ENCODE data around the gene PRKCH. TPM values are rescaled to one million over a fixed set of nuclear protein-coding genes. Genes with fewer than 3 reads are reported as not detected.

Gene PRKCH
- total and polyA plus RNA-seq, 7 donors: 4.2 to 19.9 (median 10.0) TPM

DNA sequence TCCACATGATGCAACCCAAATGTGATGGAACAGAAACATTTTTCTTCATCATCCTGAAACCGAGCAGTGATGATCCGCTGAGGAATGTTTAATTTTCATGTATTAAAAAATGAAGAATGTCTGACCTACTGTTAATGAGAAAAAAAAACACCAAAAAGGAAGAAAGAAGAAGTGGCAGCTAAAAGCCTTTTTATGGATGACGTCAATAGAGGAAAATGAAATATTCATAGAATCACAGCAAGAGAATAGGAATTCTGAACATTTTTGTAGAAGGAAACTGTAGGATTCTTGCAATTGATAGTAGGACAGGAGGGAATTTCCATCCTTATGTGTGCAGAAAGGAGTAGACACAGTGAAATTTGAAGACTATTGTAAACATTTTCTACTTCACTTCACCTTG, 112.9 kb downstream of the PRKCH start:
- no peak for DNase-seq
- WGBS, 2 donors: 78 to 96% methylated on average over 3 of the region's 3 CpGs
- H3K36me3 ChIP-seq: no peaks in the 10 kb centered on the region
- intact Hi-C loops (cut with DNase I): no loop called here
- H3K4me3 ChIP-seq: no peak overlapping the region
- H3K27ac ChIP-seq: no peak overlapping the region
- peaks cover 0 to 9% (median 0%) of the 10 kb centered on the region in 4 donors for H3K4me1 ChIP-seq
- H3K27me3 ChIP-seq: no peaks in the 10 kb centered on the region
- H3K9me3 ChIP-seq: no peaks in the 10 kb centered on the region
- TF ChIP-seq, protein P1, sequence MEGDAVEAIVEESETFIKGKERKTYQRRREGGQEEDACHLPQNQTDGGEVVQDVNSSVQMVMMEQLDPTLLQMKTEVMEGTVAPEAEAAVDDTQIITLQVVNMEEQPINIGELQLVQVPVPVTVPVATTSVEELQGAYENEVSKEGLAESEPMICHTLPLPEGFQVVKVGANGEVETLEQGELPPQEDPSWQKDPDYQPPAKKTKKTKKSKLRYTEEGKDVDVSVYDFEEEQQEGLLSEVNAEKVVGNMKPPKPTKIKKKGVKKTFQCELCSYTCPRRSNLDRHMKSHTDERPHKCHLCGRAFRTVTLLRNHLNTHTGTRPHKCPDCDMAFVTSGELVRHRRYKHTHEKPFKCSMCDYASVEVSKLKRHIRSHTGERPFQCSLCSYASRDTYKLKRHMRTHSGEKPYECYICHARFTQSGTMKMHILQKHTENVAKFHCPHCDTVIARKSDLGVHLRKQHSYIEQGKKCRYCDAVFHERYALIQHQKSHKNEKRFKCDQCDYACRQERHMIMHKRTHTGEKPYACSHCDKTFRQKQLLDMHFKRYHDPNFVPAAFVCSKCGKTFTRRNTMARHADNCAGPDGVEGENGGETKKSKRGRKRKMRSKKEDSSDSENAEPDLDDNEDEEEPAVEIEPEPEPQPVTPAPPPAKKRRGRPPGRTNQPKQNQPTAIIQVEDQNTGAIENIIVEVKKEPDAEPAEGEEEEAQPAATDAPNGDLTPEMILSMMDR (IDR thresholded peaks at IDR 0.05): no peak
- TF ChIP-seq EP300 (IDR thresholded peaks at IDR 0.05) (no peak), POLR2AphosphoS5 (IDR thresholded peaks at IDR 0.05) (no peak), POLR2A (IDR thresholded peaks at IDR 0.05) (no peak)

DNA sequence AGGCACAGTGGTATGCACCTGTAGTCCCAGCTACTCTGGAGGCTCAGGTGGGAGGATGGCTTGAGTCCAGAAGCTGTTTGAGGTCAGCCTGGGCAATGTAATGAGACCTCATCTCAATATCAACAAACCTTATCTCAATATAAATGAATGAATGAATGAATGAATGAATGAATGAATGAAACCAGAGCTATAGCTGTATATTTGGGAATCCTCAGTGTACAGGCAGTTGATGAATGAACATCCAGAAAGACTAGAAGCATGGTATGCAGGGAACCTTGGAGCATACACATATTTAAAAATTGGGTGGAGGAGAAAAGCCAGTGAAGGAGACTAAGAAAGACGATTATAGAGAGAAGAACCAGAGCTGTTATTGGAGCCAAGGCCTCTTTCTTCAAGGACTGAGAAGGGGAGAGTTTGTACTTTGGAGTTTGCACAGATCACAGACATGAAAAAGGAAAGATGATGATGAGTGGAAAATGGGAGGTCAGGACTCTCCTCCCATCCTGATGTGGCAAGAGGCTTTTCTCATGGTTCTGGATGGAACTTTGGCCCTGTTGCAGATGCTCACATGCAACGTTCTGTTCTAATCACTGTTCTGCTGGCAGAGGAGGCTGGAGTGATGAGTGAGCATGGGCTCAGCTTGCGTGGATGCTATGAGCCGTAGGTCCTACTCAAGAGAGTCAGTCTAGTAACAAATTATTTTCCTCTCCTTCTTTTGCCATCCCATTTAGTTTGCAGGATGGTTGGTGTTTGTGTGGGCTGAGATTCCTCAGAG, 114.4 kb downstream of the PRKCH start:
- intact Hi-C loops (cut with DNase I): no loop called here
- H3K27ac ChIP-seq: no peak overlapping the region
- H3K4me1 ChIP-seq: peaks cover 0 to 15% (median 0%) of the 10 kb centered on the region in 4 donors
- DNase-seq: no peak
- no peaks in the 10 kb centered on the region for H3K36me3 ChIP-seq
- H3K27me3 ChIP-seq: no peaks in the 10 kb centered on the region
- TF ChIP-seq EP300 (IDR thresholded peaks at IDR 0.05): no peak
- TF ChIP-seq POLR2AphosphoS5 (IDR thresholded peaks at IDR 0.05): no peak
- TF ChIP-seq POLR2A (IDR thresholded peaks at IDR 0.05): no peak
- TF ChIP-seq, protein P1 (IDR thresholded peaks at IDR 0.05): no peak
- 76 to 80% methylated on average over 4 of the region's 4 CpGs for WGBS, 2 donors
- H3K9me3 ChIP-seq: no peaks in the 10 kb centered on the region
- no peak overlapping the region for H3K4me3 ChIP-seq

DNA sequence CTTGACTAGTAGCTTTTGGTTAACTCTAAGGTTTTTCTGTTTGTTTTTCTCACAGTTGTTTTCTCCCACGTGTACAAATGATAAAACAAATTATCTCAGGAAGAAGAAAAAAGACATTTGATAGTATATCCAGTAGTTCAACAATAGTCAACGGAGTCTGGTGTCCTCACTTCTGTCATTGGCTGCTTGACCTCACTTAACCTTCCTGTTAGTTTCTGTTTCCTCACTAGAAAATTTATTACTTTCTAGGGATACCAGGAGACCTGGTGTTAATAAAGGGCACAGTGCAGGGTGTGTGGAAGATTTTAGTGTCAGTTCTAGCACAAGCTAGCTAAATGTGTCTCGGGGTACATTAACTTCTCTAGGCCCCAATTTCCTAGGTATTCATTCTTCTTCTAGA, 116.0 kb downstream of the PRKCH start:
- TF ChIP-seq POLR2A (IDR thresholded peaks at IDR 0.05) (no peak), POLR2AphosphoS5 (IDR thresholded peaks at IDR 0.05) (no peak), EP300 (IDR thresholded peaks at IDR 0.05) (no peak)
- TF ChIP-seq, protein P1 (IDR thresholded peaks at IDR 0.05): no peak
- Histone ChIP-seq H3K4me3 (no peak overlapping the region), H3K27me3 (no peaks in the 10 kb centered on the region), H3K36me3 (no peaks in the 10 kb centered on the region), H3K27ac (no peak overlapping the region), H3K4me1 (peaks cover 0 to 15% (median 0%) of the 10 kb centered on the region in 4 donors), H3K9me3 (no peaks in the 10 kb centered on the region)
- no peak for DNase-seq
- intact Hi-C loops (cut with DNase I): no loop called here
- WGBS, 2 donors: 50% methylated on average over 3 of the region's 3 CpGs

DNA sequence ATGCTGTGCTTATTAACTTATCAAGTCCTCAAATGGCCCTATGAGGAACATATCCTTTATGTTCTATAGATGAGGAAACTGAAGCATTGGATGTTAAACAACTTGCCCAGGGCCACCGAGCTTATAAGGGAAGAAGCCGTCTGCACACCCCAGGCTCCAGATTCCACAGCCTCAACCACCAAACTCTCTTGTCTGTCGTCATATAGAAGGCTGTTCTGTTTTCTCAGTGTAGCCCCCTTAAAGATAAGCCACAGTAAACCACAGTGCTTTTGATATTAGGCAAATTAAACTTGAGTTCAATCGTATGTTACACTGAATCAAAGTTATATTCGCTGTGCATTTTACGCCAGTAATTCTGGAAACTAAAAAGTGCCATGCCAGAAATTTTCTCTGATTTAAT, 116.7 kb downstream of the PRKCH start:
- H3K27me3 ChIP-seq: no peaks in the 10 kb centered on the region
- no peak overlapping the region for H3K27ac ChIP-seq
- no peaks in the 10 kb centered on the region for H3K36me3 ChIP-seq
- peaks cover 0 to 15% (median 0%) of the 10 kb centered on the region in 4 donors for H3K4me1 ChIP-seq
- H3K9me3 ChIP-seq: no peaks in the 10 kb centered on the region
- no peak for TF ChIP-seq EP300 (IDR thresholded peaks at IDR 0.05)
- no peak for TF ChIP-seq POLR2A (IDR thresholded peaks at IDR 0.05)
- TF ChIP-seq POLR2AphosphoS5 (IDR thresholded peaks at IDR 0.05): no peak
- TF ChIP-seq, protein P1 (IDR thresholded peaks at IDR 0.05): no peak
- intact Hi-C loops (cut with DNase I): no loop called here
- WGBS, 2 donors: 75 to 89% methylated on average over 6 of the region's 6 CpGs
- DNase-seq: no peak
- no peak overlapping the region for H3K4me3 ChIP-seq

All from sigmoid colon (tissue), 7 donors.